PC-9 (cell line): ENCODE data around the gene ADD3. TPM values are rescaled to one million over a fixed set of nuclear protein-coding genes. Genes with fewer than 3 reads are reported as not detected.

Experiments used
- BruUV-seq: library from RNA; stranded (reverse); fragments of 400-500 nt; replicated peaks from 2 replicates; lab custom pipeline; 2021; lab: Mats Ljungman, UMichigan
- CTCF ChIA-PET: fragments of 300-600 bp; sonication (Branson Sonifier 250); formaldehyde crosslinking; loops from one replicate; lab custom pipeline; 2022; ENCODE audit warnings: antibody characterized with exemption; lab: Charles Lee
- POLR2A ChIA-PET: fragments of 300-600 bp; sonication (Branson Sonifier 250); formaldehyde crosslinking; loops from one replicate; lab custom pipeline; 2022; ENCODE audit warnings: antibody characterized with exemption; ENCODE audit not compliant: unreplicated experiment; lab: Charles Lee
- DNase-seq, 2 experiments: peaks; one replicate each; pipeline versions ENCODE4 v3.0.0 to v3.0.0-alpha.2; 2015 to 2022; ENCODE audit warnings: mixed read lengths in 1 of 2
- H2AFZ ChIP-seq: fragments of 200-600 bp; sonication (generic); 2 replicates; pipeline ENCODE4 v1.8.1; 2017; ENCODE audit warnings: antibody characterized with exemption
- H3F3A ChIP-seq: fragments of 200-600 bp; sonication (generic); 2 replicates; pipeline ENCODE4 v1.8.1; 2017; ENCODE audit warnings: antibody characterized with exemption, mild to moderate bottlenecking, low read depth; ENCODE audit not compliant: insufficient read depth
- H3K27ac ChIP-seq: fragments of 200-600 bp; sonication (generic); 2 replicates; pipeline ENCODE4 v1.6.1; 2016; ENCODE audit warnings: mixed run types
- H3K27me3 ChIP-seq: fragments of 200-600 bp; sonication (generic); 2 replicates; pipeline ENCODE4 v1.6.1; 2016; ENCODE audit warnings: low read depth, mixed run types; ENCODE audit not compliant: insufficient read depth
- H3K36me3 ChIP-seq: fragments of 200-600 bp; sonication (generic); 2 replicates; pipeline ENCODE4 v1.6.1; 2016; ENCODE audit warnings: low read depth, mixed run types
- H3K4me1 ChIP-seq: fragments of 200-600 bp; sonication (generic); replicated peaks from 2 replicates; pipeline ENCODE4 v1.6.1; 2016; ENCODE audit warnings: mixed run types; ENCODE audit not compliant: insufficient read depth
- H3K4me2 ChIP-seq: fragments of 200-600 bp; sonication (generic); 2 replicates; pipeline ENCODE4 v1.6.1; 2017; ENCODE audit warnings: mixed run types
- H3K4me3 ChIP-seq: fragments of 200-600 bp; sonication (generic); 2 replicates; pipeline ENCODE4 v1.6.1; 2016; ENCODE audit warnings: mixed run types
- H3K79me2 ChIP-seq: fragments of 200-600 bp; sonication (generic); 2 replicates; pipeline ENCODE4 v1.6.1; 2017; ENCODE audit warnings: low read depth, mixed run types
- H3K9me2 ChIP-seq: fragments of 200-600 bp; sonication (generic); 2 replicates; pipeline ENCODE4 v1.8.1; 2017; ENCODE audit warnings: mild to moderate bottlenecking; ENCODE audit not compliant: insufficient read depth
- H3K9me3 ChIP-seq: fragments of 200-600 bp; sonication (generic); 2 replicates; pipeline ENCODE4 v1.8.1; 2016; ENCODE audit warnings: low read depth; ENCODE audit not compliant: insufficient read depth
- H4K20me1 ChIP-seq: fragments of 200-600 bp; sonication (generic); 2 replicates; pipeline ENCODE4 v1.8.1; 2017; ENCODE audit not compliant: insufficient read depth
- CTCF ChIP-seq: fragments of 200-600 bp; sonication (generic); conservative IDR thresholded peaks from 2 replicates; pipeline ENCODE4 v1.6.1; 2017; ENCODE audit warnings: mixed run types, antibody characterized with exemption, mild to moderate bottlenecking, moderate library complexity
- EZH2 ChIP-seq: fragments of 200-600 bp; sonication (generic); IDR thresholded peaks from 2 replicates; pipeline ENCODE4 v1.8.0; 2017; ENCODE audit warnings: antibody characterized with exemption, low read depth
- intact Hi-C: fragments of 100-400 bp; cut with micrococcal nuclease; formaldehyde crosslinking; loops from one replicate; pipeline ENCODE4 v1.10.0; 2022; ENCODE audit not compliant: unreplicated experiment
- total RNA-seq: library from RNA; stranded (reverse); gene quantifications from 2 replicates; pipeline ENCODE4 v1.2.3, GENCODE V29; 2021

Gene ADD3
- total RNA-seq, 1 experiment from 2014 or later = 77.7 TPM

GRCh38 chr10:110088367-110089104 lies 80.8 kb downstream of the ADD3 start:
- intact Hi-C loops = no loop called here
- CTCF ChIA-PET = no interaction called here
- TF ChIP-seq CTCF (no peak), EZH2 (no peak)
- Histone ChIP-seq H3K9me3 (no peaks in the 10 kb centered on the region), H3K9me2 (no peaks in the 10 kb centered on the region), H3K4me1 (peaks cover 7% of the 10 kb centered on the region), H3K27ac (no peak overlapping the region), H3K4me2 (no peak overlapping the region), H3F3A (no peaks in the 10 kb centered on the region), H2AFZ (no peak overlapping the region), H3K79me2 (no peaks in the 10 kb centered on the region), H3K27me3 (no peaks in the 10 kb centered on the region), H3K36me3 (no peaks in the 10 kb centered on the region), H4K20me1 (no peaks in the 10 kb centered on the region), H3K4me3 (no peak overlapping the region)
- POLR2A ChIA-PET = no interaction called here
- no peak for DNase-seq
- BruUV-seq = no TSS peak

DNA sequence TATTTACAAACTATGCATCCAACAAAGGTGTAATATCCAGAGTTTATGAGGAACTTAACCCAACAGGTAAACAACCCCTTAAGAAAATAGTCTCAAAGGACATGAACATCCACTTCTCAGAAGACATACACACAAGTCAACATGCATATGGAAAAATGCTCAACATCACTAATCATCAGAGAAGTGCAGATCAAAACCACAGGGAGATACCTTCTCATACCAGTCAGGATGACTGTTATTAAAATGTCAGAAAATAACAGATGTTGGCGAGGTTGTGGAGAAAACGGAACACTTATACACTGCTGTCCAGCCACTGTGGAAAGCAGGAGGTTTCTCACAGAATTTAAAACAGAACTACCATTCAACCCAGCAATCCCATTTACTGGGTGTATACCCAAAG lies 84.0 kb downstream of the ADD3 start:
- intact Hi-C loops = no loop called here
- H3K4me2 ChIP-seq = no peak overlapping the region
- no peak overlapping the region for H2AFZ ChIP-seq
- no peaks in the 10 kb centered on the region for H3K27me3 ChIP-seq
- TF ChIP-seq CTCF (no peak), EZH2 (no peak)
- H3K4me1 ChIP-seq = no peaks in the 10 kb centered on the region
- no peak overlapping the region for H3K27ac ChIP-seq
- DNase-seq = no peak
- no peaks in the 10 kb centered on the region for H3F3A ChIP-seq
- H3K4me3 ChIP-seq = no peak overlapping the region
- H3K9me3 ChIP-seq = no peaks in the 10 kb centered on the region
- H4K20me1 ChIP-seq = no peaks in the 10 kb centered on the region
- ChIA-PET POLR2A (no interaction called here), CTCF (no interaction called here)
- BruUV-seq = no TSS peak
- H3K36me3 ChIP-seq = no peaks in the 10 kb centered on the region
- no peaks in the 10 kb centered on the region for H3K9me2 ChIP-seq
- H3K79me2 ChIP-seq = no peaks in the 10 kb centered on the region

- Histone ChIP-seq H3K4me1 (no peaks in the 10 kb centered on the region), H3K79me2 (no peaks in the 10 kb centered on the region), H3K27ac (no peak overlapping the region), H3K36me3 (no peaks in the 10 kb centered on the region), H3F3A (no peaks in the 10 kb centered on the region), H3K9me2 (no peaks in the 10 kb centered on the region), H3K9me3 (no peaks in the 10 kb centered on the region), H3K4me2 (no peak overlapping the region), H4K20me1 (no peaks in the 10 kb centered on the region), H3K4me3 (no peak overlapping the region), H3K27me3 (no peaks in the 10 kb centered on the region), H2AFZ (no peak overlapping the region)
- BruUV-seq = no TSS peak
- no peak for DNase-seq
- intact Hi-C loops = no loop called here
- ChIA-PET CTCF (no interaction called here), POLR2A (no interaction called here)
- TF ChIP-seq CTCF (no peak), EZH2 (no peak)
Observed at GRCh38 chr10:110093722-110094121, 85.9 kb downstream of the ADD3 start.
